NCI-H748 (cell line): Measurements from ENCODE around the gene DYNLL1.
"Not testable (repeated sequence)": the region's sequence is repeated elsewhere in the genome, so short reads cannot be mapped to it uniquely, and the experiment has no call there.

ENCODE experiments used
- DNase-seq: peaks from one replicate; lab custom pipeline; 2025; ENCODE audit not compliant: unreplicated experiment; lab: John Stamatoyannopoulos, UW

Gene DYNLL1

DNA sequence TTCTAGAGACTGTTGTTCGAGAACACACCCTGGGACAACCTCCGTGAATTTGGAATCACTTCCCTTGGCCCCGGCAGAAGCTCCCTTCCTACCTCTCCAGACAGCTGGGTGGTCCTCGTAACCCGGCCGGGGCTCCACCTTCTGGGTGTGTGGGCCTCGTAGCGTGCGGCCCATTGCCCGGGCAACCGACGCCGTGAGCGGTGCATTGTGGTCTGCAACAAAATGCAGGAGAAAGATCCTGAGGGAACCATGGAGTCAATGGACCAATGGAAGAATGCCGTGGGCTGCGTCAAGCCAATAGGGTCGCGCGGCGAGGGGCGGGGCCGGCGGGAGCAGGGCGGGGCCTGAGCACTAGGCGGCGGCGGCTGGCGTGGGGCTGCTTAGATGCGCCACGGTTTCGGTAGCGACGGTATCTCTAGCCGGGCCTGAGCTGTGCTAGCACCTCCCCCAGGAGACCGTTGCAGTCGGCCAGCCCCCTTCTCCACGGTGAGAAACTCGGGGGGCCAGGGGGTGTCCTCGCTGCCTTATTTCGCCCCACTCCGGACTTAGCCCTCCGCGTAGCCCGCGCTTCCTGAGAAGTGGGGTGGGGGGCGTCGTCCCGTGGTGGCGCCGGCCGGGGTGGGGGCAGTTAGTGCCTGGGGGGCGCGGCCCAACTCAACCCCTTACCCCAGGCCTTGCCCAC lies at the start of gene DYNLL1:
Gene DYNLL1 (plus strand): TSS at position 383 of the 682 bp plus-strand sequence. CDS start 309 bp downstream, outside the sequence.
- peak; percentile 96 for DNase-seq

DNA sequence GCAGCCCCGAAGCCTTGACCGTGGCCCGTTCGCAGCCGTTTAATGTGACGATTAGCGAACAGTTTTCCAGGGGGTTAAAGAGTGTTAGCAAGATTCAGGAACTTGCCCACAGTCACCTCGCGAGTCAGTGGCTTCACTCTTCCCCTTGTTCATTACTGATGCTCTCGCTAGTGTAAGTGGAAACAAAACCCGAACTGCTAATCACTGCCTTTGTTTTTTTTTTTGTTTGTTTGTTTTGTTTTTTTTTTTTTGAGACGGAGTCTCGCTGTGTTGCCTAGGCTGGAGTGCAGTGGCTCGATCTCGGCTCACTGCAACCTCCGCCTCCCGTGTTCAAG lies 49.1 kb upstream of the DYNLL1 start:
- not testable (repeated sequence) for DNase-seq

DNA sequence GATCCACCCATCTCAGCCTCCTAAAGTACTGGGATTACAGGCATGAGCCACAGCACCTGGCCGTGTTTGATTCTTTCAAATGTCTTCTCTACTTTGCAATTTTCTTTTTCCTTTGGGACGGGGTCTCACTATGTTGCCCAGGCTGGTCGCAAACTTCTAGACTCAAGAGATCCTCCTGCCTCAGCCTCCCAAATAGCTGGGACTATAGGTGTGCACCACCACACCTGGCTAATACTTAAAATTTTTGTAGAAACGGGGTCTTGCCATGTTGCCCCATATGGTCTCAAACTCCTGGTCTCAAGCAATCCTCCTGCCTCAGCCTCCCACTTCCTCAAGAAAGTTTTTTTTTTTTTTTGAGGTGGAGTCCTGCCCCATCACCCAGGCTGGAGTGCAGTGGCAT lies 47.9 kb upstream of the DYNLL1 start:
- no peak for DNase-seq

DNA sequence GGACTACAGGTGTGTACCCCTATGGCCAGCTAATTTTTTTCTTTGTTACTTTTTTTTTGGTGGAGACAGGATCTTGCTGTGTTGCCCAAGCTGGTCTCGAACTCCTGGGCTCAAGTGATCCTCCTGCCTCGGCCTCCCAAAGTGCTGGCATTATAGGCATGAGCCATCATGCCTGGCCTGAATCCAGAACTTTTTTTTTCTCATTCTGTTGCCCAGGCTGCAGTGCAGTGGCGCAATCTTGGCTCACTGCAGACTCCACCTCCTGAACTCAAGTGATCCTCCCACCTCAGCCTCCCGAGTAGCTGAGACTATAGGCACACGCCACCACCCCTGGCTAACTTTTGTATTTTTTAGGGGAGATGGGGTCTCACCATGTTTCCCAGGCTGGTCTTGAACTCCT lies 43.4 kb upstream of the DYNLL1 start:
- not testable (repeated sequence) for DNase-seq

DNA sequence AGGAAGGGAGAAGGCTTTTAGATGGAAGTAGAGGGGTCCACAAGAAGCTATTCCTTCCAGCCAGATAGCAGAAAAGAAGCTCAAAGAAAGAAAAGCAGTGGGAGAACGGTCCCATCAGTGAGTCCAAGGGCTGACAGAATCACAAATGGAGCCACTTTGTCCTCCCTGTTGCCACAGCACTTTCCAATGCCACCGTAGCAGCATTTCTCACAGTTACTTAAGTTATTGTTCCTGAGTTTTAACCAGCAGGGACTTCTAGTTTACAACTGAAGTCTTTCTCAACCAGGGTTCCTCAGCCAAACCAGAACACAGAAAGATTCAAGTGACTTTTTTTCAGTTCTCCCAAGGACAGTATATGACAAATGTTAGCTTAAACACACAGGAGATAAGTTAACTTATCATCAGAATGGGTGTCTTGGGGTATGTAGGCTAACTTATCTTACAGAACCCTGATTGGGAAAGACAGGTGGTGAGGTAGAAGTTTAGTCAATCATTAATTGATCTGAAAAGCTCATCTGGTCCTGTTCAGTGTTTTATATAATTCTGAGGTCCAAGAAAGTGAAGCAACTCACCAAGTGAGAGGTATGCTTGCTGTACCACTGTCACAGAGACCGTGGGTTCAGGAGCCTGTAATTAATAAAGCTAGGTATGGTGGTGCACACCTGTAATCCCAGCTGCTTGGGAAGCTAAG lies 42.7 kb upstream of the DYNLL1 start:
- DNase-seq, result no peak

DNA sequence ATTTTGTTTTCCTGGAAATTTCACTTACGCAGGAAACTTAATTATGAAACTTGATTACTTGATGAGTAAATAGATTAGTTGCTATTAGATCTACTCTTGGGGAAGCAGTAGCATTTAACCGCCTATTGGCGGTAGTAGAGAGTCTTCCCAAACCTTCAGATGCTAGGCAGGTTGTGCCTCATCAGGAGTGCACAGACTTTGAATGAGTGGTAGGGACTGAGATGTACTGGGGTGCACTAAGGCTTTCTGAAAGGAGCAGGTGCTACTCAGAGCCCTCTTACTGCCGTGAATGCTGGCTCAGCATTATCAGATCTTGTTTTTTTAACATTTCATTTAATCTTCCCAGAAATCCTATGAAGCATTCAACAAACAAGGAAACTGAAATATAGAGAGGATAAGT lies 41.9 kb upstream of the DYNLL1 start:
- peak; percentile 32 for DNase-seq

DNA sequence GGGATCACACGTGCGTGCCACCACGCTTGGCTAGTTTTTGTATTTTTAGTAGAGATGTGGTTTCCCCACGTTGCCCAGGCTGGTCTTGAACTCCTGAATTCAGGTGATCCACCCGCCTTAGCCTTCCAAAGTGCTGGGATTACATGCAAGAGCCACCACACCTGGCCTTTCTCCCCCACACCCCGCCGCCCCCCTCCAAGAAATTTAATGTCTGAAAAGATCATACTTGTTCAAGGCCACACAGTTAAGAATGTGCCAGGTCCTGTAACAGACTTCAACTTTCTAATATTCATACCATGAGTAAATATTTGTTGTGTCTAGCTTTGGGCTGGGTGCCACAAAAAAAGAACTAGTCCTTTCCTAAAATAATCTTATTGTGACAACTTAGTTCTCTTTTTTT lies 40.6 kb upstream of the DYNLL1 start:
- DNase-seq, result no peak

DNA sequence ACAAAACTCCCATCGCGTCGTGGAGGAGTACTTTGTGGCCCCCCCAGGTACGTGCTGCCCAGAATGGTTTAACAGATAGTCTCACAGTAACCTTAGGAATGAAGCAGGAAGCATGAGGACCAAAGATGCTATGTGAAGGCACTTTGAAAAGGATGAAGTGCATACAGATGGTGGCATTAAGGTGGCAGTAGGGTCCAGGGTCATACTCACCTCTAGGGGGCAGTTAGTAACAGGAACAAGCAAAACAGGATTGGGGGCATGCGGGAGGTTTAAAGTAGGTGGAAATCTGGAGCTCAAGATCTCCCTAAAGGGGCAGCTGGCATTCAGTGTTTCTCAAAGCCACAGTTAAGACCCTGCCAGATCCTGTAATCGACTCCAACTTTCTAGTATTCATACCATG lies 38.8 kb upstream of the DYNLL1 start:
- DNase-seq, result no peak

DNA sequence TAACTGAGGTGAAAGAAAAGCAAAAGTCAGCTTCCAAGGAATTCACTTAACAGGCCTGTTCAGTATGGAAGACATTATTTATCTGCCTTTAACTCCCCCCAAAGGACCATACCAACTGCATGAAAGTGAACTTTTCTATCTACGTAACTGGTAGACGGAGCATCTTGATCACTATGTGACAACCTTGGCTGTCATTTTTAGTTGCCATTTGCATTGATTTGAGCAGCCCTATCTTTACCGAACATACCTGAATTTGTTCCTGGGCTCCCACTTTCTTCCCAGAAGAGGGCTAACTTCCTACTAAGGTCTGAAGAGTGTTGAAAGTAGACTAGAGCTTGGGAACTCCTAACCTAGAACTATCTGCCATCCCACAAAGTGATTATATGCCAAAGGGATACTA lies 35.8 kb upstream of the DYNLL1 start:
- DNase-seq, result no peak

DNA sequence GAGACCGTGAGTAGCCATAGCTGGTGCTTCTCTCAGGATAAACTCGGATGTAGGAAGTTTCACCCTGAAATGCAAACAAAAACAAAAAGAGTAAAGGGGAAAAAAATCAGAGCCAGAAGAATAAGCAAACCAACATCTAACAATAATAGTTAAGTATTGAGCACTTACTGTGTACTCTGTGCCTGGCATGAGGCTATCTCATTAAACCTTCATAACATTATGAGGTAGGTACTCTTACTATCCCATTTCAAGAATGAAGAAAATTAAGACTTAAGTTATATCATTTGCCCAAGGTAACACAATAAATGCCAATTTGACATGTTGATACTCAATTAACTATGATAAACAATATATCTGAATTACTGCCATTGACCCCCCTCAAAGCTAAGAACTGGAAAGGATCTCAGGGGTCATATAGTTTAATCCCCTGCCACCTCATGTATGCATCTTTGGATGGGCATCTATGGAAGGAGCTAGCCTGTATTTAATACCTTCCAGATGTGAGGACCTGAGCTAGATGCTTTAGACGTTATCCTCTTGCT lies 33.7 kb upstream of the DYNLL1 start:
- no peak for DNase-seq

DNA sequence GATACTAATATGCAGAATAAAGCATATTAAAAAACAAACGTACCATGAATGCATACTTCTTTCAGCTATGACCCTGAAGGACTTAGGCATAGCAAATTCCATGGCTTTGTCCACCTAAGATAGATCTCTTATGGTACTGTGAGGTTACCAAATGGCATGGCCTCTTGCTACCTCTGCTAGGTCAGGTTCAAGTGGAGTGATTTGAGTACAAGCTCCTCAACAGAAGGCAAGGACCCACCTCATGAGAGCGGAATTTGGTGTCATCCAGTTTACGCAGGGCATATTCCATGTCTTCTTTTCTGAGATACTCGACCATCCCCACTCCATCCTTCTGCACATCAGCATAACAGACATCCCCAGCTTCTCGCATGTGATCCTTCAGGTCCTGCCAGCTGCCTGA lies 32.2 kb upstream of the DYNLL1 start:
- no peak for DNase-seq

DNA sequence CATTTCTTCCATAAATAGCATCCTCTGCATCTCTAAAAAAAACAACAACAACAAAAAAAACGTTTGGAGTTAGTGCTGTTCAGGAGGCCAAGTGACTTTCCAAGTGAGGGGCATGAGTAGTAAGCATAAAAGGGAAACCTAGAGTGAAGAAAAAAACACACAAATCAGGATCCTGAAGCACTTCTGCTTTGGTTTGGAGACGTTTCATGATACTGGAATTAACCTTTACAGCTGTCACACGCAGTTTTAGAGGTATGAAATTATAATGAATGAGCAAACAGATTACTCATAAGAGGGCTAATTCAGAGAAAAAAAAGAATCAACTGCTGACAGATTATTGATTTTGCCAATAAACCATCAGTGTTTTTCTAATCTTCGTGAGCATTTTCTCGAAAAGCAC lies 30.2 kb upstream of the DYNLL1 start:
- no peak for DNase-seq

DNA sequence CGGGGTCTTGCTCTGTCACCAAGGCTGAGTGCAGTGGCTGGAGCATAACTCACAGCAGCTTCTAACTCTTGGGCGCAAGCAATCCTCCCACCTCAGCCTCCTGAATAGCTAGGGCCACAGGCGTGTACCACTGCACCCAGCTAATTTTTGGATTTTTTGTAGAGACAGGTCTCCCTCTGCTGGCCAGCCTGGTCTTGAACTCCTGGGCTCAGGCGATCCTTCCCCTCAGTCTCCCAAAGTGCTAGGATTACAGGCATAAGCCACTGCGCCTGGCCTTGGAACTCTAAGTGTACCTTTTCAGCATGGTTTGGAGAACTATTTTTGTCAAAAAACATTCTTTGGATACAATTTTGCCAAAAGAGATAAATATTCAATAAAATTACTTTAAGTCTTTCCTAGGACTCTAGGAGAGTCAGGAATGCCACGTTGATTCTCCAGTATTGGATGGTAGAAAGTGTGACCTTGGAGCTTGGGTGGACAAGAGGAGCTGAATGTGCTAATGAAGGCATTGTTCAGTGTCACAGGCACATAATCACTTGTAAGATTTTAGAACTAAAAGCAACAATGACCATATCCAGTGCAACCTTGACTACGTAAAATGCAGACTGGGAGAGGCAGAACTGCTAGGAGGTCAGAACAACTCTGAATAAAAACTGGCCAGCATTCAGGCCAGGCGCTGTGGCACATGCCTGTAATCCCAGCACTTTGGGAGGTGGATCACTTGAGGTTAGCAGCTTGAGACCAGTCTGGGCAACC lies 29.2 kb upstream of the DYNLL1 start:
- DNase-seq, result peak; percentile 39

DNA sequence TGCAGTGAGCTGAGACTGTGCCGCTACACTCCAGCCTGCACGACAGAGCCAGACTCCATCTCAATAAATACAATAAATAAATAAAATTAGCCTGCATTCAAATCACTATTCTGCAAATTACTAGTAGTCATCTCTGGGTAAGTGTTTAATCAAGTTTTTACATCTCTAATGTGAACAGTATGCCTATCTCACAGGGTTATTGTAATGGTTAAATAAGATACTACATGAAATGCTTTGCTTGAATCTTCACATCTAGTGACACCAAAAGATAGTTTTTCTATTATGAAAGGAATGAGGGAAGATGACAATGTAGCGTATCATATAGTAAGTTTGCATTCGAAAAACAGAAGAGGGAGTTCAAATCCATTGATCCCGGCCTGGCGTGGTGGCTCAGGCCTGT lies 28.5 kb upstream of the DYNLL1 start:
- DNase-seq, result no peak

DNA sequence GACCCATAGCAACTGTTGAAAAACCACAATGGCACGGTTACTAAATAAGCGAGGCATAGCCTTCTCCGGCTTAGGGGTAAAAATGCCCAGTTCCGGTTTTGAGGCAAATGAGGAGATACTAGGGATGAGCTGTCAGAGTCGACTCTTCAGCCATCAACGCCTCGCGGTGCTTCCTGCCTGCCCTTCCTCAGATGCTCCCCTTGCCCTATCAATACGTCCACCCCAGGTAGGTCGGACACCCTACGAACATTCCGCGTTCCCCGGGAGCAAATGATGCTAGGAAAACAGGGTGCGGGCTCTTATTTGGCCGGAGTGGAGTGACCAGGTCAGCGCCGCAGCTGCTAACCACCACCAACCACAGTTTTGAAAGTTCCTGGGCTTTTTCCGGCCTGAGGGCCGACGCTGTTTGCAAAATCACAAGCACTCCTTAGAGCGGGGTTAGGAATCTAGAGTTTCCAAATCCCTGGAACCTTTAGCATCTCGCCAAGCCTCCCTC lies 27.5 kb upstream of the DYNLL1 start:
- peak; percentile 41 for DNase-seq

DNA sequence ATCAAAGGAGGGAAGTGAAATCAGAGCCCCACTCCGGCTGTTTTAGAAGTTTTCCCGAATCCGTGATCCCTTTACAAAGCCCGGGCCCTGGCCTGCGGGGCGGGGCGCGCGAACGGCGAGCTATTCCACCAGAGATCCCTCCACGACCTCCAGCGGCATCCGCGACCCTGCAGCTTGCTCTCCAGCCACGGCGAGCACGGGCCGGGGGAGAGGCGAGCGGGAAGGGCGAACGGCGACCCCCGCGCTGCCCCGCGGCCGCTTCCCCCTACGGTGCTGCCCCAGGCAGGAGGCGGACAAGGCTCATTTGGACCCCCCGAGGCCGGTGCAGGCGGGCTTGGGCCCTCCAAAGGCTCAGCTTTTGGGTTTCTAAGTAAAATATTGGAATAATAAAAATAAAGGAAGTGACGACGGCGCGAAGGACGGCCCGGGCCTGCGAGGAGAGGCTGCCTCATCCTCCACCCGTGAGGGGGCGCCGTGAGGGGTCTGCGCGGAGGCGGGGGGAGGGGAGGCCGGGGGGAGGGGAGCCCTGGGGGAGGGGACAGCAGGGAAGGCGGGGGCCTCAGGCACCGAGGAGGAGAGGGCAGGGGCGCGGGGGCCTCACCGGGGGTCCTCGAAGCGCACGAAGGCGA lies 27.0 kb upstream of the DYNLL1 start:
- peak; percentile 47 for DNase-seq

DNA sequence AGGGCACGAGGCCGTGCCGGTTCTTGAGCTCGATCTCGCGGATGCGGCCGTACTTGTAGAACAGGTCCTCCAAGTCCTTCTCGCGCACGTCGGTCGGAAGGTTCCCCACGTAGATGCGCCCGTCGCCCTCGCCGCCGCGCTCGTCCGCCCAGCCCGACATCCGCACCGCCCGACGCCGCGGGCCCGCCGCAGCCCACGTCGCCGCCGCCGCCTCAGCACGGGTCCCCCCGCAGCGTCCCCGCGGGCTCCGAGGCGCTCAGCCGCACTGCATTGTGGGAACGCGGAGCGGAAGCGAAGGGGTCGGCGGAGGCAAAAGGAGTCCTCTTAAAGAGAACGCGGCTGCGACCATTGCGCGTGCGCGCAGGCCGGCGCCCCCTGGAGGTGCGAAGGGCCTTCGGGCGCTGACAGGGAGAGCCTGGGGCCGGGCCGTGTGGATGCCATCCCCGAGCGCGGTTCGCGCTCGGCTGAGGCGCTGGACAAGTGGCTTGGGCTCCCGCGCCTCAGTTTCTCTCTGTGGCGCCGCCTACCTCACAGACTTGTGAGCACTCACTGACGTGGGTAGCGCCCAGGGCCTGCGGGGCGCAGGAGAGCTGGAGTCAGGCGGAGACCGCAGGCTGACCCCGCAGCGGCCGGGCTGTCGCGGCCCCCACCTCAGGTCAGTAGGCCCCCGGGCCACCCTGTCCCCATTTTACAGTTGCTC lies 26.3 kb upstream of the DYNLL1 start, which contains the start of gene SRSF9:
Gene SRSF9 (minus strand): TSS at position 299 of the 700 bp plus-strand sequence. CDS start 139 bp downstream, at position 160.
- peak; percentile 97 for DNase-seq

DNA sequence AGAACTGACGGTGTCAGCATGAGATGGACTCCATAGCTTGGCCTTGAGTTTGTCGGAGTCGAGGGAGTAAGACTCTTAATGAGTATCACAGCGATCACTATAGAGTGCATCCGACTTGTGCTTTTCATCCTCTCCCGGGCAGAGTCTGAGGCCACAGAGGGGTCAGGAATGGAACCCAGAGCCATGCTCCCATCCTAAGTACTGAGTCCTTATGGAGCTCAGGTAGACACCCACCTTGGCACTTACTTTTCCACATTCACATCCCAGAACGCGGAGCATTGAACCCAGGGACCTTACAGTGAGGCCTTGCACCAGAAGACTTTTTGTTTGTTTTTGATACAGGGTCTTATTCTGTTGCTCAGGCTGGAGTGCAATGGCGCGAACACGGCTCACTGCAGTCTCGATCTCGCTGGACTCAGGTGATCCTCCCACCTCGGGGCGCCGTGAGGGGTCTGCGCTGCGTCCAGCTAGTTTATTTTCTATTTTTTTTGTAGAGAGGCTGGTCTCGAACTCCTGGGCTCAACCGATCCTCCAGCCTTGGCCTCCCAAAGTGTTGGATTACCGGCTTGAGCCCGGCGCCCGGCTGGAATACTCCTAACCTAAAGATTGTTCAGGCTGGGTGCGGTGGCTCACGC lies 25.6 kb upstream of the DYNLL1 start:
- DNase-seq, result peak; percentile 53

DNA sequence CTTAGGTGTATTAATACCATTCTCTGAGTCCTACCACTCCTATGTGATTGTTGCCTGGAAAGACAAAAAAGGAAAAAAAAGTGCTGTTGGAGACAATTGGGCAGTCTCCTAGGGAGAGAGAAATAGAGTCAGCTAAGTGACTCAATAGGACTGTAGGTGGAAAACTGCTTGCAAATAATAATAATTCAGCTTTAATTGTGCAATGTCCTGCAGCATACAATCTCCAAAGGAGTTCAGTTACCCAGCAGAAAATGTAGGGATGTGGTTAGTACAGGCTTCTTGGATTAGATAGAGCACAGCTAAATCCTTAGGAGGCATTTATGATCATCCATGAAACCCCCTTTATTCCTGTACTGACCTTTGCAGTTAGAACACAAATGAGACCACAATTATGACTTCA lies 23.4 kb upstream of the DYNLL1 start:
- DNase-seq, result no peak
